Keratinocyte (primary cell): Measurements from ENCODE around the gene PHF5A. TPM values are rescaled to one million over a fixed set of nuclear protein-coding genes. Genes with fewer than 3 reads are reported as not detected.

Experiments
- DNase-seq: peaks from one replicate; pipeline ENCODE4 v3.0.0-alpha.2; 2011; ENCODE audit warnings: low read depth, missing footprints, low spot score
- FAIRE-seq: peaks from 2 replicates; lab custom pipeline; 2011; peaks lifted over from hg19 to GRCh38; lab: Jason Lieb, UNC
- H2AFZ ChIP-seq: 2 replicates; pipeline ENCODE4 v1.6.0; 2012; ENCODE audit warnings: low read length, control low read depth, inconsistent platforms; ENCODE audit not compliant: control insufficient read depth
- H3K27ac ChIP-seq: 2 replicates; pipeline ENCODE4 v1.5.1; 2011; ENCODE audit warnings: low read length; ENCODE audit not compliant: control insufficient read depth, insufficient read depth
- H3K27me3 ChIP-seq: 3 replicates; pipeline ENCODE4 v1.6.0; 2011; ENCODE audit warnings: low read length; ENCODE audit not compliant: control insufficient read depth, insufficient read depth; ENCODE audit errors: extremely low read depth
- H3K36me3 ChIP-seq, 2 experiments: 2 replicates in 1 of 2; 3 replicates in 1 of 2; pipeline ENCODE4 v1.5.1; 2011; ENCODE audit warnings: low read length in 2 of 2, mild to moderate bottlenecking in 1 of 2; ENCODE audit not compliant: control insufficient read depth in 2 of 2, insufficient read depth in 2 of 2; ENCODE audit errors: extremely low read depth in 1 of 2
- H3K4me1 ChIP-seq: 3 replicates; pipeline ENCODE4 v1.5.1; 2011; ENCODE audit warnings: low read length; ENCODE audit not compliant: control insufficient read depth, insufficient read depth; ENCODE audit errors: extremely low read depth
- H3K4me2 ChIP-seq: 3 replicates; pipeline ENCODE4 v1.6.0; 2011; ENCODE audit warnings: low read depth, low read length; ENCODE audit not compliant: control insufficient read depth, insufficient read depth; ENCODE audit errors: extremely low read depth
- H3K4me3 ChIP-seq, 3 experiments: fragments of 200-600 bp in 1 of 3; sonication (generic) in 1 of 3; 2 replicates in 2 of 3; 3 replicates in 1 of 3; pipeline ENCODE4 v1.5.1; 2011 to 2016; ENCODE audit warnings: low read length in 3 of 3, mild to moderate bottlenecking in 3 of 3, control low read depth in 2 of 3, inconsistent platforms in 1 of 3, low read depth in 1 of 3, mixed read lengths in 1 of 3, mixed run types in 1 of 3, moderate library complexity in 1 of 3; ENCODE audit not compliant: control insufficient read depth in 2 of 3, insufficient read depth in 2 of 3; ENCODE audit errors: extremely low read depth in 1 of 3
- H3K79me2 ChIP-seq: 2 replicates; pipeline ENCODE4 v1.6.0; 2012; ENCODE audit warnings: low read length; ENCODE audit not compliant: control insufficient read depth, insufficient read depth
- H3K9ac ChIP-seq: 3 replicates; pipeline ENCODE4 v1.6.0; 2011; ENCODE audit warnings: low read length; ENCODE audit not compliant: control insufficient read depth, insufficient read depth; ENCODE audit errors: extremely low read depth
- H3K9me1 ChIP-seq: 3 replicates; pipeline ENCODE4 v1.6.0; 2011; ENCODE audit warnings: low read length; ENCODE audit not compliant: control insufficient read depth, insufficient read depth; ENCODE audit errors: extremely low read depth
- H3K9me3 ChIP-seq: 2 replicates; pipeline ENCODE4 v1.5.1; 2012; ENCODE audit warnings: low read depth, low read length; ENCODE audit not compliant: control insufficient read depth
- H4K20me1 ChIP-seq: 3 replicates; pipeline ENCODE4 v1.6.0; 2011; ENCODE audit warnings: low read length; ENCODE audit not compliant: control insufficient read depth, insufficient read depth; ENCODE audit errors: extremely low read depth
- CTCF ChIP-seq, 3 experiments: IDR thresholded peaks in 1 of 3; conservative IDR thresholded peaks in 1 of 3; optimal IDR thresholded peaks in 1 of 3; 2 replicates in 2 of 3; 3 replicates in 1 of 3; pipeline versions ENCODE3 to v1.5.1; 2011; ENCODE audit warnings: low read length in 3 of 3, mild to moderate bottlenecking in 3 of 3, moderate library complexity in 2 of 3, control low read depth in 1 of 3, inconsistent platforms in 1 of 3; ENCODE audit not compliant: insufficient read depth in 2 of 3; ENCODE audit errors: extremely low read depth in 1 of 3
- EZH2 ChIP-seq: IDR thresholded peaks from one replicate; pipeline ENCODE4 v1.6.1; 2012; ENCODE audit warnings: inconsistent platforms, mild to moderate bottlenecking, low read length, moderate library complexity
- dilution Hi-C: fragments of 300-500 bp; cut with MboI; formaldehyde crosslinking; loops from one replicate; pipeline ENCODE4 v1.7.0; 2020; ENCODE audit warnings: low sequenced_read_pairs; ENCODE audit not compliant: extremely low pct_ligation_motif_present
- polyA plus RNA-seq, 5 experiments: library from polyadenylated mRNA; depleted of rRNA in 3 of 5; stranded (reverse) in 3 of 5; stranded (forward) in 1 of 5; unstranded in 1 of 5; fragments of >200 nt; gene quantifications; 1 replicate in 1 of 5; 2 replicates in 3 of 5; 3 replicates in 1 of 5; pipeline versions ENCODE4 v1.2.1 to v1.2.3, GENCODE V29; 2011 to 2012; ENCODE audit warnings: missing spikeins in 2 of 5, low read depth in 1 of 5, low replicate concordance in 1 of 5

Gene PHF5A
- polyA plus RNA-seq, 1 donor (not counting 4 experiments of a cell fraction or from before 2014, with no cell fraction given) = 77.7 TPM

GRCh38 chr22:41504816-41505215 is 36.3 kb upstream of the PHF5A start:
- Histone ChIP-seq H3K9me1 (no peaks in the 10 kb centered on the region), H3K27ac (no peak overlapping the region), H3K9ac (no peak overlapping the region), H3K4me3 (no peak overlapping the region), H2AFZ (no peak overlapping the region), H3K9me3 (no peaks in the 10 kb centered on the region), H3K27me3 (no peaks in the 10 kb centered on the region), H3K4me1 (peaks cover 13% of the 10 kb centered on the region), H3K36me3 (peaks cover 22 to 35% of the 10 kb centered on the region in 2 experiments), H3K79me2 (peaks cover 8% of the 10 kb centered on the region), H4K20me1 (no peaks in the 10 kb centered on the region), H3K4me2 (peak overlapping the region; percentile 14)
- dilution Hi-C loops = no loop called here
- TF ChIP-seq CTCF (optimal IDR thresholded peaks at IDR 0.05 in 1 of 3, IDR thresholded peaks at IDR 0.05 in 1 of 3, conservative IDR thresholded peaks at IDR 0.05 in 1 of 3; ENCODE audit: extremely low read depth in 1 of 3, insufficient read depth in 2 of 3, low read length in 3 of 3) = no peak
- no peak for TF ChIP-seq EZH2
- FAIRE-seq (no peak), DNase-seq (no peak)

- Histone ChIP-seq H3K9me3 (no peaks in the 10 kb centered on the region), H3K79me2 (peaks cover 8% of the 10 kb centered on the region), H3K4me1 (peaks cover 17% of the 10 kb centered on the region), H3K36me3 (peaks cover 20 to 38% of the 10 kb centered on the region in 2 experiments), H2AFZ (no peak overlapping the region), H3K27me3 (no peaks in the 10 kb centered on the region), H3K4me3 (no peak overlapping the region), H3K9me1 (peaks cover 2% of the 10 kb centered on the region), H3K27ac (no peak overlapping the region), H3K4me2 (peak overlapping the region; percentile 37), H4K20me1 (peaks cover 4% of the 10 kb centered on the region), H3K9ac (peak overlapping the region; percentile 15)
- TF ChIP-seq EZH2 (no peak), CTCF (optimal IDR thresholded peaks at IDR 0.05 in 1 of 3, IDR thresholded peaks at IDR 0.05 in 1 of 3, conservative IDR thresholded peaks at IDR 0.05 in 1 of 3; ENCODE audit: extremely low read depth in 1 of 3, insufficient read depth in 2 of 3, low read length in 3 of 3) (peak in 1 of 3 experiments; percentile 4)
- peak; percentile 71 for FAIRE-seq
- dilution Hi-C loops = no loop called here
- no peak for DNase-seq
Observed at GRCh38 chr22:41504397-41504796, 35.9 kb upstream of the PHF5A start.
